Raji (cell line): ENCODE results near the gene WWP2.

Source experiments
- POLR2A ChIP-seq: IDR thresholded peaks from 2 replicates; pipeline ENCODE4 v1.6.1; 2011; ENCODE audit warnings: low read depth, low read length, control low read depth; ENCODE audit not compliant: insufficient read depth

WWP2 gene

GRCh38 chr16:69930117-69930776, 168.1 kb downstream of the WWP2 start:
- TF ChIP-seq POLR2A, result no peak

- TF ChIP-seq POLR2A, result no peak
Measured at GRCh38 chr16:69931631-69932030, 169.5 kb downstream of the WWP2 start.

GRCh38 chr16:69932228-69932627, 170.1 kb downstream of the WWP2 start:
- TF ChIP-seq POLR2A, result no peak

- no peak for TF ChIP-seq POLR2A
Measured at GRCh38 chr16:69932691-69933392, 170.7 kb downstream of the WWP2 start.

- no peak for TF ChIP-seq POLR2A
Measured at GRCh38 chr16:69934044-69934443, 171.9 kb downstream of the WWP2 start.

GRCh38 chr16:69934751-69935150, 172.6 kb downstream of the WWP2 start:
- TF ChIP-seq POLR2A, result no peak

- TF ChIP-seq POLR2A, result no peak
Measured at GRCh38 chr16:69935278-69935711, 173.2 kb downstream of the WWP2 start.

- TF ChIP-seq POLR2A, result no peak
Measured at GRCh38 chr16:69935740-69936139, 173.6 kb downstream of the WWP2 start.

- TF ChIP-seq POLR2A, result no peak
Measured at GRCh38 chr16:69936252-69936651, 174.1 kb downstream of the WWP2 start.

GRCh38 chr16:69936751-69937211, 174.6 kb downstream of the WWP2 start:
- TF ChIP-seq POLR2A, result no peak

GRCh38 chr16:69937465-69937951, 175.4 kb downstream of the WWP2 start:
- no peak for TF ChIP-seq POLR2A

GRCh38 chr16:69938981-69939820, 177.1 kb downstream of the WWP2 start:
- no peak for TF ChIP-seq POLR2A

GRCh38 chr16:69939821-69940585, 177.9 kb downstream of the WWP2 start:
- TF ChIP-seq POLR2A, result no peak

- TF ChIP-seq POLR2A, result no peak
Measured at GRCh38 chr16:69940676-69941075, 178.5 kb downstream of the WWP2 start.
